Activated CD4-positive, alpha-beta T cell treated with anti-CD3 and anti-CD28 coated beads for 48 hours (primary cell): Measurements from ENCODE around the gene NPW.
A peak's percentile ranks its signal among the peaks of the same experiment; 100 is the strongest.
"Not testable (repeated sequence)": the region's sequence is repeated elsewhere in the genome, so short reads cannot be mapped to it uniquely, and the experiment has no call there.

Experiments
- DNase-seq: peaks from one replicate; pipeline ENCODE4 v3.0.0-alpha.2; 2020

The NPW gene

GRCh38 chr16:2023092-2024031 is 3.8 kb downstream of the NPW start:
- DNase-seq = peak; percentile 97

DNA sequence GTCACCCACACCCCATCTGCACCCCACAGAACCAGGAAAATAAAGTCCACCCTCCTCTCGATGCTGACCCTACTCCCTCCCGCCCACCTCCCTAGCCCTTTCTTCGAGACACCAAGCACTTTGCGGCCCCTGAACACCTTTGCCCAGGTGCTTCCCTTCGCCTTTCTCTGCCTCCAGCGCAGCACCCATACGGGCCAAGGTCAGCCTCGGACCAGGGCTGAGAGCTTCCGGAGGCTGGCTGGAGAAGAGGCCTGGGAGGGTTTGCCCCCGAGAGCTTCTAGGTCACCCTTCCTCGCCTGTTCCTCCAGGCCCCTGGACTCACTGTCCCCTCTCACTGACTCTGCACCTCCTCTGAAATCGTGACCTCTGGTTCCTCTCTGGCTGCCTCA is 4.4 kb downstream of the NPW start:
- DNase-seq = no peak

DNA sequence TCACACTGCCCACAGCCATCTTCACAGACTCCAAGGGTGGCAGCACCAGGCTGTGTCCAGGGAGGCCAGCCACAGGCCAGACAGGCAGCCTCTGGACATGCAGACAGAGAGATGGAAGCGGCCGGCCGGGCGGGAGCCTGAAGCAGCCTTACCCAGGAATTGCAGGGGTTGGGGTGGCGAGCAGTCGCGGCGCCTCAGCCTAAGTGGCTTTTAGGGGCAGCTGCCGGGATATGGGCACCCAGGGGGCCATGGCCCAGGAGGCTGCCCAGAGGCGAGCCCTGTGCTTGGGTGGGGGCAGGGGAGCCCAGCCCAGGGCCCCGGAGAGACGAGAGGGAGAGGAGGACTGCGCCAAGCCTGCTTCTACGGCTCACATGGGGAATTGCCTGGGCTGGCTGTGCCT is 5.7 kb downstream of the NPW start:
- no peak for DNase-seq

DNA sequence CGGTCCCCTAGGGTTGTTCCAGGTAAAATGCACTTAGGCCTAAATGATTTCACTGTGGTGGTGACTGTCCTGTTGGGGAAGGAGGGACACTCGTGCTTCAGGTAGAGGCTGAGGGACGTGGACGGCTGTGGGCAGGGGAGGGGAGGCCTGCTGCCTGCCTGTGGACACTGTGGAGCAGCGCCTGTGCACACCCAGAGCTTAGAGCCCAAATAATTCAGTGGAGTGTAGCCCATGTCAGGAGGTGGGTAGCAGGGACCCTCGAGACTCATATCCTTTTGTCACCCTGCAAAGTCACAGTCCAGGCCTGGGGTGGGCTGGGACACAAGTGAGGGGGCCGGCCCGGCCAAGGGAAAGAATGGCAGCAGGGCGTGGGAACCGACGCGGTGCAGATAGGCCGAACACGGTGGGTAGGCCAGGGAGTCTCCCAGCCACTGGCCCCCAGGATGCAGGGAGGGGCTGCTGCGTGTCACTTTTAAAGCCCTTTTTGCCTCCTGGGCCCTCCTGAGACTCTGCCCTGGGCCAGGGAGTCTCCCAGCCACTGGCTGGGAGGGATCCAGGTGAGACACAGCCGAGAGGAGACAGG is 6.4 kb downstream of the NPW start:
- no peak for DNase-seq

DNA sequence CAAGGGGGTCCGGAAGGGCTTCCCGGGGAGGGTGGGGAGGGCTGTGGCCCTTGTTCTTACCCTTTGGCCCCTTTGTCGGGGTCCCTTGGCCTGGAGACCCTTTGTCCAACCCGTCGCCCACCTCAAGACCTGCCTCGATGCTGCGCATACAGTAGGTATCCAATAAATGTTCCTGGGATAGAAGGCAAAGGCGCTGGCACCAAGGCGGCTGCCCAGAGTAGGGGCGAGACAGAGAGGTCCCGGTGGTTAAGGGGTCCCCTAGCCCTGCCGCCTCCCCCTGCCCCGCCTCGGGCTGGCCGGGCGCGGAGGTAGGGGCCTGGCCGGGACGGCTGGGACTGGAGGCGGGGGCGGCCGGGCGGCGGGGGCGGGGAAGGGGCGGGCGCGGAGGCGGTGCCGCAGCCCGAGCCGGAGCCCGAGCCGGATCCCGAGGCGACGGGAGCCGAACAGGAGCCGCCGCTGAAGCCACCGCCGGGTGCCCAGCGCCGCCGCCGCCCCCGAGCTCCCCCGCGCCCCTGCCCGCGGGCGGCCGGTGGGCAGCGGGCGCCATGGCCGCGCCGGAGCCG is 7.0 kb downstream of the NPW start, which contains the start of gene NHERF2:
Gene NHERF2, plus strand, starts transcription at position 442 of the 563 bp plus-strand sequence. Its CDS starts 104 bp downstream, at position 546.
- no peak for DNase-seq

DNA sequence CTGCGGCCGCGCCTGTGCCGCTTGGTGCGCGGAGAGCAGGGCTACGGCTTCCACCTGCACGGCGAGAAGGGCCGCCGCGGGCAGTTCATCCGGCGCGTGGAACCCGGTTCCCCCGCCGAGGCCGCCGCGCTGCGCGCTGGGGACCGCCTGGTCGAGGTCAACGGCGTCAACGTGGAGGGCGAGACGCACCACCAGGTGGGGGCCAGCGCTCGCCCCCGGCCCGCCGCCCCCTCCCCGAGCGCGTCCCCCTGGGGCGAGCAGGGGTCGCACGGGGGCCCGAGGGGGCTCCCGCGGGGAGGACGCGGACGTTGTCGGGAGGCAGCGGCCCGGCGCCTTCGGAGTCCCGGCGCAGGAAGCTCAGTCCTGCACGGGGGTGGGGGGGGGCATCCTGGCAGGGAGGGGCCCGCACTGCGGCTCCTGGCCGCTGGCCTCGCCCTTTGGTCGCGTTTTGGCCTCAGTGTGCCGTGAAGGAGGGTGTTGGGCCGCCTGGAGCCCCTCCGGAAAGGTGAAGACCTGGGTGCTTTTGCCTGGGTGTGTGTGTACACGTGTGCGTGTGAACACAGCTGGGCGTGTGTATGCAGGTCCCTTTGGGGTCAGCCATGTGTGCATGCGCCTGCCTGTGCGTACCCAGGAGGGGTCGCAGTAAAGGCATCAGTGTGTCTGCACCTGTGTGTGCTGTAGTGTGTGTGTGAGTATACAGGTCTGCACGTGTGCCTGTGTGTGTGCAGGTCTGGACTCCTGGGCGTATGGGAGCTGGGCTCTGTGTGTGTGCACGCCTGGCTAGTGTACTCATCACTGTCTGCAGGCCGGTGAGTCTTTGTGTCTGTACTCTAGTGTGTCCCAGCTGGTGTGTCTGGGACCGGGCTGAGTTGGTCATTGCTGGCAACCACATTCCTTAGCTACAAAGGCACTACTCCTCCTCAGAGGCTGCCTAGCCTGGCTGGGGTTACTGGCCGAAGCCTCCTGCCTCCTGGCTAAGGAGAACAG is 7.7 kb downstream of the NPW start:
- no peak for DNase-seq

- DNase-seq = no peak
These were observed 8.6 kb downstream of the NPW start for GRCh38 chr16:2028146-2028545.

DNA sequence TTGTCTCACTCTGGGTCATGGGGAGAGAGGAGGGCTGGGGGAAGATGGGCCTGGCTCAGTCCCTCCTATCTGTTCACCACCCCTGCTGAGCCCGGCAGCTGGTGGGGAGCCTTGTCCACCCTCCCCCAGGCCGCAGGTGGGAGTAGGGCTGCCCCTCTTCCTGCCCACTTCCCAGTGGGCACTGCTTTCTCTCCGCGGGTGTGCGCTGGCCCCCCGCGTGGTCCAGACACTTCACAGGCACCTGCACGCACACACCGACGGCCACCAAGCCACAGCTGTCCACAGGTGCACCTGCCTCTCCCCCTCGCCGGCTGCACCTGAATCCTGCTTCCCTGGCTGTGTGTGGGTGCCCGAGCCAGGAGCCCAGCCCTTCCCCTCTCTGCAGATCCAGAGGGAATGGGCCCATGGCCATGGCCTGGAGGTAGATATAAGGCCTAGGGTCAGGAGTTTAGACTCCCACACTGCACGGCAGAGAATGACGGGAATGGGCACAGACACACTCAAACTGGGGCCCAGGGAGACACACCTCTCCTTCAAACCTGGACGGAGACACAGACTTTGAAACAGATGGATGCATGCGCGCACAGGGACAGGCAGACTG is 9.1 kb downstream of the NPW start:
- no peak for DNase-seq

DNA sequence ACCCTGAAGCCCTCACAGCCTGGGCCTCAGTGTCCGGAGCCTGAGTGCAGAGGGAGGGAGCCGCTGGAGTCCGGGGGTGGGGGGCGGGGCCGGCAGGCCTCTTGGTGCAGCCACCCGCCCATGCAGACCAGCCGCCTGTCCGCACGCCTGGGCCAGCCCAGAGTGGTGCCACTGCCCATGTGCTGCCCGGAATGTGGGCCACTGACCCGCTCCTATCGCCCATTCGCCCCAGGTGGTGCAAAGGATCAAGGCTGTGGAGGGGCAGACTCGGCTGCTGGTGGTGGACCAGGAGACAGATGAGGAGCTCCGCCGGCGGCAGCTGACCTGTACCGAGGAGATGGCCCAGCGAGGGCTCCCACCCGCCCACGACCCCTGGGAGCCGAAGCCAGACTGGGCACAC is 9.8 kb downstream of the NPW start:
- no peak for DNase-seq

DNA sequence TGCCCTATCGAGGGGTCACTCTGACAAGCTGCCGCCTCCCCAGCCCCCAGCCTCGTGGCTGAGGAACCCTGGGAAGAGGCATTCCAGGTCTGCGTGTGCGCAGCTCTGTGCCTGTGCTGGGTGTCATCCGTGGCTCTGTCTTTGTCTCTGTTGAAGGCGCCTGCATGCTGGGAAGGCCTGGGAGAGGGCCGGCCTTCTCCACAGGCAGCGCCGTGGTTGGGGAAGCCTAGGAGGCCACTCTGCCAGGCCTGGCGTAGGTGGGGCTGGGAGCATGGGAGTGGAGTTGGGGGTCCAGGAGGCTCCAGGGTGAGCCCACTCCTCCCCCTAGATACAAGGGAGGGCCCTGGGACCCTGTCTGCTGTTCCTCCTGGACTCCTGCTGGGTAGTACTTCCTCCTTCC is 10.5 kb downstream of the NPW start:
- no peak for DNase-seq

GRCh38 chr16:2031081-2031577 is 11.5 kb downstream of the NPW start:
- no peak for DNase-seq

- DNase-seq = no peak
These were observed 12.9 kb downstream of the NPW start for GRCh38 chr16:2032285-2033056.

DNA sequence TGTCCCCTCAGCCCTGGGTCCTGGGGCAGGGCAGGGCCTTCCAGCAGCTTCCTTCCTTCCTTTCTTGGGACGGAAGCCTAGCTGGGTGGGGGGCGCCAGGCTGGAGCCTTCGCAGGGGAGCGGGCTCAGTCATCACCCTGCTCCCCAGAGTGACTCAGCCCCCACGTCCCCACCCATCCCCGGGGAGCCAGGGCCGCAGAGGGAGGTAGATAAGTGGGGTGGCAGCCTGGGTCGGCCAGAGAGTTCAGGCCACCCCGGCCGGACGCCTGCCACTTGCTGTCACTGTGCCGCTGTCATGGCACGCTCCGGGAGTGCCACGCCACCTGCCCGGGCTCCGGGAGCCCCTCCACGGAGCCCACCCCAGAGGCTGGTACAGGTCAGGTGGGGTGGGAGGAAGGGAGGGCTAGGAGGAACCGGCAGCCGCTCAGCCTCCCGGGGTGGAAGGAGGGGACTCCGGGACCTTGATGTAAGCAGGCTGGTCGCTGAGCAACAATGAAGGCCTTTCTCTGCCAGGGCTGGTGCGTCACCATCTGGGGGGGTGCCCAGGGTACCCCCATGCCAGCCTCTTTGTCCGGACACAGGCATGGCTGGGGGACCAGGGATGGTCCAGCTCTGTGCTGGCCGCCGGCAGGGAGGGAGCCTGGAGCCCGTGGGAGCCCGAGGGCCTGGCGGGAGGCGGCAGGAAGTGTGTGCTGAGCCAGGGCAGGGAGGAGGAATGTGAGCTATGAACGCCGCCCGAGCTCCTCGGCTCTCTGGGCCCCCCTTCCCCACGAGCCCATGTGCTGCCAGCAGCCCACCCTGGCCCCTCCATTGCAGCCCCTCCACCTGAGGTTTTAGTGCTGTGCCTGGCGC is 13.7 kb downstream of the NPW start:
- no peak for DNase-seq

- DNase-seq = not testable (repeated sequence)
These were observed 14.5 kb downstream of the NPW start for GRCh38 chr16:2033909-2034695.

DNA sequence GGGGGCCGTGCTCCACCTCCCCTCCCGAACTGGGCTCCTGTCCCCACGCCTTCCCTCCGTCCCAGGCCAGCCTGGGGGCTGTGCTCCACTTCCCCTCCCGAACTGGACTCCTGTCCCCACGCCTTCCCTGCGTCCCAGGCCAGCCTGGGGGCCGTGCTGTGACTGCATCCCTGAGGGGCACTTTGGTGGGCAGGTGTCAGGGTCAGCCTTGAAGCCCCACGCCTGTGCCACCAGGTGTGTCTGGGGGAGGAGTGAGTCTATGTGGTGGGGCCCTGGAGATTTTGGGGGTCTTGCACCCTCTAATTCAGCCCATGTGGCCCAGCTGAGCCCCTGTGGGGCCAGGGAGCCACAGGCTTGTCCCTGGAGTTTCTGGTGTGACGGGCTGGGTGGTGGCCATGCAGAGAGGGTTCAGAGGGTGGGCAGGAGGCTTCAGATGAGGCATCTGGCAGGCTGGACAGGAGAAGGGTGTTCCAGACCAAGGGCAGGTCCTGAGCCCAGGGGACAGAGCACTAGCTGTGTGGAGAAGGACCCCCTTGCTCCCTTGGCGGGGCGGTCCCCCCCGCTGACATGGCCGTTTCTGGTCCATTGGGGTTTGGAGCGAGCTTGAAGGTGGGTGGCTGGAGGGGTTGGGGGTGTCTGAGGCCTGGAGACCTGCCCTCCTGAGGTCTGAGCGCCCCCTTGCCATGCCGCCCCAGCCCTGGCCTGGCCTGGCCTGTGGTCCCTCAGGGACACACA is 15.3 kb downstream of the NPW start:
- DNase-seq = no peak

GRCh38 chr16:2035431-2036199 is 16.0 kb downstream of the NPW start:
- DNase-seq = no peak

- DNase-seq = no peak
These were observed 16.8 kb downstream of the NPW start for GRCh38 chr16:2036200-2036966.
